T-helper 1 cell treated with Interleukin-12 subunit alpha and Interleukin-12 subunit beta and Interleukin-4 antibody, amounts not matched to agents 30 ng/mL and 1 ng/mL, for 36 hours (primary cell): ENCODE results near the gene PRR23E. TPM values are rescaled to one million over a fixed set of nuclear protein-coding genes. Genes with fewer than 3 reads are reported as not detected.

Source experiments
- intact Hi-C: fragments of 100-400 bp; cut with micrococcal nuclease; formaldehyde crosslinking; loops from one replicate; pipeline ENCODE4 v1.15.1; 2024
- total RNA-seq: library from RNA; stranded (reverse); gene quantifications from 2 replicates; pipeline ENCODE4 v1.2.3, GENCODE V29; 2022

Gene PRR23E
- total RNA-seq, 1 donor from 2014 or later: not detected

DNA sequence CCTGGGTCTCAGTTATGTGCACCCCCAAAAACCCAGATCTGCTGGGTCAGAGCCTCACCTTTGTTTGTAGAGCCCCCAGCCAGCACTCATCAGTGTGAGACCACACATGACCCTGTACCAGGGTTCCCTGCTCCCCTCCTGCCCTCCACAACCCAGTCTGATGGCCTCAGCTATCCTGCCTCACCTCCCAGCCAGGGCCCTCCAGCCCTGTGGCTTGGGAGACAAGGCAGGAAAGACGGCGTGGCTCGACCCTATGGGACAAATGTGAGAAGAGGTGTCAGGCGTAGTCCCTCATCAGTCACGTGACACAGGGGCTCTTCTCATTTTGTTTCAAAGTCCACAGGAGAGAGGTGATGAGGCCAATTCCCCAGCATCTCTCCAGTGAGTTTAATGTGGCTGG, 28.3 kb upstream of the PRR23E start:
- intact Hi-C loops: no loop called here

DNA sequence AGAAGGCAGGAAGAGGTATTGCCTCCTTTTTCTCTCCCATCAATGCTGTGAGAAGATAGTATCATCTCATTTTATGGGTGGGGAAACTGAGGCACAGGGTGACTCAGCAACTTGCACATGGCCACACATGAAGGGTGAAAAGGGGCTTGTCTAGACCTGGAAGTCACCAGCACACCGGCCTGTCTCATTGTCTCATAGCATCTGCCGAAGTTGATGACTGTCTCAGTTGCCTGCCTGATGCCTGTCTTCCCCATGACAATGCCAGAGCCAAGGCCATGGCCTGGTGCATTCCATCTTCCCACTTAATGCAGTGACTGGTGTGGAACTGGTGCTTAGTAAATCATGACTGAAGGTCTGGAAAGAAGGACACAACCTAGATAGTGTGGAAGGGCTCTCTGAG, 27.9 kb upstream of the PRR23E start:
- intact Hi-C loops: no loop called here

DNA sequence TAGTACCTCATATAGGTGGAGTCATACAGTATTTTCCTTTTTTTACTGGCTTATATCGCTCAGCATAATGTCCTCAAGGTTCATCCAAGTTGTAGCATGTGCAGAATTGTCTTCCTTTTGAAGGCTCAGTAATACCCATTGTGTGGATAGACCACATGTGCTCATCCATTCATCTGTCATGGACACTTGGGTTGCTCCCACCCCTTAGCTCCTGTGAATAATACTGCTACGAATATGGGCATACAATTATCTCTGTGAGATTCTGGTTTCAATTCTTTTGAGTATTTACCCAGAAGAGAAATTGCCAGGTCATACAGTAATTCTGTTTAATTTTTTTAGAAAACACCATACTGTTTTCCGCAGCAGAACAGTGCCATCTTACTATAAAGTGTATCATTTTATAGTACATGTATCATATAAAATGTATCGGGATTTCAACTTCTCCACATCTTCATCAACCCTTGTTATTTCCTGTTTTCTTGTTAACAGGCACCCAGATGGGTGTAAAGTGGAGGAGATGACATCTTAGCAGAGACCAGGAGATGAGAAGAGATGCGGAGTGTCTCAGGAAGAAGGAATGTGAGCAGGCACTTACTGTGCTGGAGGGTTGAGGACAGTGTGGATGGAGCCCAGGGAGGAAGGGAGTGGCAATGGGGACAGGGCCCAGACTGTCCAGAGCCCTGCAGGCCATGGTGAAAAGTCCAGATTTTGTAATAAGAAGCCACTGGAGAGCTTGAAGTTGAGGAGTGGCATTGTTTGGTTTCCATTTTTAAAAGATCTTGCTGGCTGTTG, 27.0 kb upstream of the PRR23E start:
- intact Hi-C loops: no loop called here

DNA sequence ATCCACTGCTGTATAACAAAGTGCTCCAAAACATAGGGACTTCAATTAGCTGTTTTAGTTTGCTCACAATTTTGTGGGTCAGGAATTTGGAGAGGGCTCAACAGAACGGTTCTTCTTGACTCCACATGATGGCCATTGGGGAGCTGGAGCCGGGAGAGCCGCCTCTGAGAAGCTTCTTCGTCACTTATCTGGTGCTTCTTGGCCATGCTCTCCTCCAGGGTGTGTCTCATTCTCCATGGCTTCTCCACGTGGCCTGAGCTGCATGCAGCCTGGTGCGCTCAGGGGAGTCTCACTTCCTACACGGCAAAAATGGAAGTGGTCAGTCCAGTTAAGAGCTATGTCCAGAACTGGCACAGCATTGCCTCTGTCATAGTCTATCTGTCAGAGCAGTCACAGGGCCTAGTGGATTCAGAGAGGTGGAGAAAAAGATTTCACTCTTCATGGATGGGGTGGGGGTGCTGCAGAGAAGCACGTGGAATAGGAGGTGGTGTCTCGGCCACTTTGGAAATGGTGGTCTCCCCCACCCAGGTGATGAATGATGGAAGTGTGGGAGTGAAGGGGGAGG, 26.3 kb upstream of the PRR23E start:
- intact Hi-C loops: no loop called here

DNA sequence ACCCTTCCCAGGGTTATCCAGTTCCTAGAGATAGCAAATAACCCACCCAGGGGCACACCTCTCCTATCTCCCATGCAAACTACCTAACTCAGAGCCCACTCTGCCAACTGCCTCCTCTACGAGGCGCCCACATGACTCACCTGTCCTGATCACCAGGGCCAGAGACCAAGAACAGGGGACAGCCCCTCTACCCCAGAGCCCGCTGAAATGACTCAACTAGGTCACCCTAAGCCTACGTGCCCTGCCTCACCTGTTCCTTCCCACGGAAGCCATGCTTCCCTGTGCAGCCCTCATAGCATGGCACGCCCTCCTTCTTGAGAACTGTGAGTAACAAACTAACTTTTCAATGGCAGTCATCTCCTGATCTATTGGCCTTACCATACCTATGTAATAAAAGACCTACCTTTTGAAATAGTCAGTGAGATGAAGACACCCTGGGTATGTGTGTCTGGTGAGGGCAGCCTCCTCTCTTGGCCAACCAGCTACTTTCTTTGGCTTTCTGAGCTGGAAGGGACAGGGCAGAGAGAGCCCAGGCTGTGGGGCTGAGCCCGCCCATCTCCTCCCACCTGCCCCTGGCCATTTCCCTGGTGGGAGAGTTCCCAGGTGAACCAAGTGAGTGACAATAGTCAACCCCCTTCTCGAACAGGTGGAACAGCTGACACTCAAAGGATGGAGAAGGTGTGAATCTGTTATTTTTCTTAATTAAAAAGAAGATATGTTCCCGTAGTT, 25.5 kb upstream of the PRR23E start:
- intact Hi-C loops: no loop called here

DNA sequence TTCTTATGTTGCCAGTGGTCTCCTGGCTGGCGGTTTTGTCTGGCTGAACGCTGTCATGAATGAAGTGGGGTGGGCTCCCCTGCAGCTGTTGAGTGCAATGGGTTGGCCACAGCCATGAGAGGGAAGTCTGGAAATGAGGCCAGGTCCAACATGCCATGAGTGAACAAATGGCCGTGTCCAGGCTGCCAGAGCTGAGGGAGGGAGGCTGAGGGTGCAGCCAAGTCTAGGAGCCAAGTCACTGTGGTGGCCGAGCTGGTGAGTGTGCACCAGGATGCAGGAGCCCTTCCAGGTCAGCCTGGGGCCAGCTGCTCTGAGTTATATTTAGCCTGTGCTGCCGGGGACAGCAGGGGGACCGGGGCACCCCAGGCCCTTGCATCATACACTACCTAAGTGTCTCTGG, 24.7 kb upstream of the PRR23E start:
- intact Hi-C loops: no loop called here

DNA sequence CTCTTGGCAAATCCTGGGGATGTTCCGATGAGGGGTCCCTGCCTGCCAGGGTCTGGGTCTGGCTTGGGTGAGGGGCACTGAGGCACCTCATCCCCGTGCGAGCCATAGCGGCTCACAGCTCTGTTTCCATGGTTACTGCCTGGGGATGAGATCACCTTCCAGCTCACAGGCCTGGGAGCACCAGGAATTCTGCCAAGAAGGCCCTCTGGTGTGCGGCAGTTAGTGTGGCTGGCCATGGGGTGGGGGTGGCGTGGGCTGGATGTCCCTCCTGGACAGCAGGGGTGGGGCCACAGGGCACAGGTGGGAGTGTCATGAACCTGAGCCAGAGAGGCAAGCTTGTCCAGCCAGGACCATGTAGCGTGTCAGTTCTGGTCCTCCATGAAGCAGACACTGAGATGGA, 22.1 kb upstream of the PRR23E start:
- intact Hi-C loops: no loop called here

DNA sequence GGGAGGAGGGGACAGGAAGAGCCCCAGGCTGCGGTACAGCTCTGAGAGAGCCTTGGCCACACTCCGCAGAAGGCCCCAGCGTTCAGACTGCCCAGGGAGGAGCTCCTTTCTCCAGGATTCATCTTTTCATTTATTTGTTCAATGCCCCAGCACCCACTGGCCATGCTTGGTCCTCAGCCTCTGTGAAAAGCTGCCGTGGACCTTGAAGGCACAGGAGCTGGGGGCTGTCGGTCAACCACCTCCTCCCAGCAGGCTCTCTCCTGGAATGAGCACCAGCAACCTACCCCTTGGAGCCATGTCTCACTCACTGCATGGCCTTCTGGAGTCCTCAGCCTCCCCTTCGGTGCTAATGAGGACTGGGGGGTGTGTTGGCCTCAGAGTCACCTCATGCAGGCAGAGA, 21.6 kb upstream of the PRR23E start:
- intact Hi-C loops: no loop called here

DNA sequence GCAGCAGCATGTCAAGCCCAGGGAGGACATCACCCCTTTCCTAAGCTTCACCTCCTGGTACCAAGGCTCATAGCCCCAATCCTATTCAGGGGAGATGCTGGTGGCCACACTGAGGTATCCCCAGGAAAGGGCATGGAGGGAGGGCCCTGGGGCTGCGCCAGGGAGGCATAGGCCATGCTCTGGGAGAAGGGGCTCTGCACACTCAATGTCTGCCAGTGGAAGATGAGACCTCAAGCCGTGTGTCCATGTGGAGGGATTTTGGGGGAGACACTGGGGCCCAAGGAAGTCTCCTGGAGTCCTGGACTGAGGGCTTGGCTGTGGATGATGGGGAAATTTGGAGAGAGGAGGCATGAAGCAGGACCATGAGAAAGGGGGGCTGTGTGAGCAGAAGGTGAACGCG, 21.2 kb upstream of the PRR23E start:
- intact Hi-C loops: no loop called here

DNA sequence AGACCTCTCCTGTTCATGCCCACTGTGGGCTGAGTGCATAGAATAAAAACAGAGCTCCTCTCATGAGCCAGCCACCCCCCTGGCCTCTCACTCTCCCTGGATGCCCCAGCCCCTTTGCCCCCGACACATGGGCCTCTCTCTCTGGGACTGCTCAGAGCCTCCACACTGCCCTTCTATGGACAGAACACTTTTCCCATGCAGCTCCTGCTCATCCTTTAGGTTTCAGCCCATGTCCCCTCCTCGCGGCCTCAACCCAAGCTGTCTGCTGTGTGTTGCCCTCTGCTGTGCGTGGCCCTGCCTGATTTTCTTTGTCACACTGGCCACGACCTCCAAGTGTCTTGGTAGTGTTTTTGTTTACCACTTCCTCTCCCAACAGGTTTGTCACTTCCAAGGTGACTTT, 20.7 kb upstream of the PRR23E start:
- intact Hi-C loops: no loop called here

DNA sequence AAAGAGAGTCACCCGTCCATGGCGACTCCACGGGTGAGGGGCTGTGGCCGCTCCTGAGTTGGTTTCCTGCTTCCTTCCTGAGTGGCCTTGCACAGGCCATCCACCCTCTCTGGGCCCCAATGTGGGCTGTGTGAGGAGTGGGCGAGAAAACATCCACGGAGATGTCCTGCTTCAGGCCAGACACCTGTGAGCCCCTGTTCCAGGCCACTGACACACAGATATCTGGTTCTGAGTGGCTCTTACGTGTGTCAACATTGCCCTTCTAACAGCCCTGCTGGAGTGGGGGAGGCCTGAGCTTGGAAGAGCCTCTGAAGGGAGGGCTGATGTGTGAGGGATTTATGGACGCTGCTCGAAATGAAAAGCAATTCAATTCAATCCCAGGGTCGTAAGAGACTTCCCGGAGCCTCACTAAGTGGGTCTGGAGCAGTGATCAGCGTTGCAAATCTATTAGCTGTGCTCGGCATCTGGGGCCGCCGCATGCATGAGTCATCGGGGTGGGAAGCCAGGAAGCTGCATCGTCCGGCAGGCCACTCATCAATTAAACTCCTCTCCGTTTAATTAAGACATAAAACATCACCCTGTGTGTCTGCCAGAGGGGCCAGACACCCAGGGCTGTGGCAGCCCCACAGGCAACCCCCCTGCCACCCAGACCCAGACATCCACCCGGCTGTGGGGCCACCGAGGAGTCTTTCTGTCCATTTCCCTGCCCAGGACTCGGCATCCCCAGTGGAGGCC, 20.0 kb upstream of the PRR23E start:
- intact Hi-C loops: no loop called here

DNA sequence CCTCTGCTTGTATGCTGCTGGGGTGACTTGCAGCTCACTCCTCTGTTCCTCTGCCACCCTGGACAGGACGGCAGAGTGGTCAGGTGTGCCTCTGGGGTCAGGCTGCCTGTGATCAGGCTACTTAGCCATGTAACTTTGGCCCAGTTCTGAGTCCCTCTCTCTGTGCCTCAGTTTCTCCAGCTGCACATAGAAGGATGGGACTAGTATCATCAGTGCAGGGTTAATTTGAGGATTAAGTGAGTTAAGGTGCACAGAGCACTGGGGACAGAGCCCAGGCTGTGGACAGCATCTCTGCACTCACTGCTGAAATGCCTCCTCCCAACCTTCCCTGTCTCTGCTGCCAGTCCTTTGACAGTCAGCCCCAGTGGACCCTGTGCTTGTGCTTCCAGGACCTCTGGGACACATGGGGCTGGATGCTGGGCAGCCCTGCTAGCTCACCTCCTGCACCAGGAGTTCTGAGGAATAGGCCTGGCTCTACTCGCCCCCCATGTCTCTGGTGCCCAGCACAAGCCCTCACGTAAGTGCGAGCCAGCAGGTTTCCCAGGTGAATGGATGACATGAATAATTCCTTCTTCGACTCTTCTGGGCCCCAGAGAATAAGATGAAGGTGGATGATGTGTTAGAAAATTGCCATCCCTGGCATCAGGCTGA, 19.3 kb upstream of the PRR23E start:
- intact Hi-C loops: no loop called here

DNA sequence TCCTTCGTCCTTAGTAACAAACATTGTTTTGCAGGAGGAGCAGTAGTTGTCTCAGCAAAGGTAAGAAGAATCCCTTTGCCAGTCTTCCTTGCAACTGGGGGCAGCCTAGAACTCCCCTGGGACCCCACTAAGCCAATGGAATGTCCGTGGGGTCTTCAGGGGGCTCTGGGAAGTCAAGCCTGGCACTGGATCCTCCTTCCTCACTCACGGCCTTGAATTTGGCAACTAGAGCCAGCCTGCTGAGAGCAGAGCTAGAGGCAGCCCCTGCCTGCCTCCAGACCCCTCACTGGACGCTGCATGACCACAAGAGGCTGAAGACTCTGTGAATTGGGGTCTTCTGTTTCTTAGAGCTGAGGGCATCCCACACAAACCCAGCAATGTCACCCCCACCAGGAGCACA, 18.6 kb upstream of the PRR23E start:
- intact Hi-C loops: no loop called here

DNA sequence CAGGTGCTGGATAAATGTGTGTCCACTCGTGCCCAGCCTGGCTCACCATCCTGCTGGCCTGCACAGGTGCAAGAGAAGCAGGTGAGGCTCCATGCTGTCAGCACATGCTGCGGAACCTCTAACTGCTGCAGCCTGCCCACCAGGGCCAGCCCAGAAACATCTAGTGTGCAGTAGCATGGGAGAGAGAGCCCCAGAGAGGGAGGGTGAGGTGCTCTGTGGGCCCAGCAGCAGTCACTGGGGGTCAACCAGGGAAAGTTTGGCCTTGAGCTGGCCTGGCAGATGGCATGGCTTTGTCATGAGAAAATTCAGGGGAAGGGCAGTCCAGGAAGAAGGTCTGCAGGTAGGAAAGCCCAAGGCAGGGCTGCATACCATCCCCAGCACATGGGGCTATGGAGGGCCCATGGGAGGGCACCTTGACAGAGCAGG, 18.2 kb upstream of the PRR23E start:
- intact Hi-C loops: no loop called here

DNA sequence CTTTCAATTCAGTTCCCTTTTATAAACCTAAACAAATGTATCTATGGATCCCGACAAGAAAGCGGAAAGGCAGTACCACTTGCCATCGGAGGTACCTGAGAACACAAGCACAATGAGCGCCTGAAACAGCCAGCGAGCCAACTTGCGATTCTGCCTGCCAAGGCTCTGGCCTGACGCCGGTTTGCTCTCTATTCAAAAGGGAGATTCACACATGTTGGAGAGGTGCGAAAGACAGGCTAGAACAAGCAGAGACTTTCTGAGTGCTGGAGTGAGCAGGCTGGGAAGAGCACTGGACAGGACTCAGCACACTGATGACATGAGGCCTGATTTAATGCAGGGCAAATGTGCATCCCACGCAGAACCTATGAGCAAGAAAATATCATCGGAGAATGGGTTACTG, 17.7 kb upstream of the PRR23E start:
- intact Hi-C loops: no loop called here

DNA sequence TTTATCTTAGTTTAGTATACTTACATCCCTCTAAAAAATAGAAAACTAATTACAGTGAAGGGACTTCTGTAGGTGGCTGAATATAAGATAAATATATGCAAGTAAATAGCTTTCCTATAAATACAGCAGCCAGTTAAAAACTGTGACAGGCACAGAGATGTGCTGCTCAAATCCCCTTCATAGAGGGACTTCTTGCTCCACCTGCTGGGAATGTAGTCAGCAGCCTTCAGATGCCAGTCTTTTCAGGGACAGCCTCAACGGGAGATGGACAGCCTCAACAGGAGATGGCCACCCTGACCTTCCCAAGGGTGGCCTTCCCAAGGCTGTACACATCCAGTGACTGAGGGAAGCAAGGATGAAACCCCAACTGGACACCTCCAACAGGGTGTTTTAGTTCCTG, 15.7 kb upstream of the PRR23E start:
- intact Hi-C loops: no loop called here

DNA sequence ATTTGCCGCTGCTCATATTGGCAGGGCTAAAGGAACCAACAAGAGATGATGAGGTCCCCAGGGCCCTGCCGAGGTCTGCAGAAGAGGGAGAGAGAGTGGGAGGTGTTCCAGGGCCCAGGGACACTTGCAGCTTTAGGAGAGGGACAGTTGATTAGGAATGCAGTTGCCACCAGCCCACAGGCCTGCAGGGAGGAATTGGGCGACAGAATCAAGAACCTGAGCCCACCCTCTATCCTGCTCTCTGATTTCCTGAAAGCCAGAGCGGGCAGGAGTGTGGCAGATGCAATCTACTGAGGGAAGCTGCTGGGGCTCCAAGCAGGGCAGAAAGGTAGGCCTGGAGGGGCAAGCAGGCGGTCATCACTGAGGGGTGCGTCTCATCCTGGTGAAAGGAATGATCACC, 12.1 kb upstream of the PRR23E start:
- intact Hi-C loops: no loop called here

DNA sequence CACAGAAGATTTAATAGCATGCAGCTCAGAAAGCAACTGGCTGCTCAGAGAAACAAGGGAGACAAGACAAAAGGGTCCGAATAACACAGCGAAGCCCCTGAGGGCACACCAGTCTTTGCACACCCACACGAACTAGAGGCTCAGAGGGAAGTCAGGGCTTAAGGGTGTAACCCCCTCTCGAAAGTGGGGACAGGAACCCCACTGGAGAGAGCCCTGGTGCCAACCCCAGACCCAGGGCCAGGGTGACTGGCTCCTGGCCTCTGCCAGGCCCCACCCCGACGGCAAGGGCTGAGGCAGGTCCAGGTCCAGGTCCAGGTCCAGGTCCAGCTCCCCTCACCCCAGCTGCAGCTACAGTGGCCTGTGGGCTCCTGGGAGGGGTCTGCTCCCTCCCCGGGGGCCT, 10.5 kb upstream of the PRR23E start:
- intact Hi-C loops: no loop called here

DNA sequence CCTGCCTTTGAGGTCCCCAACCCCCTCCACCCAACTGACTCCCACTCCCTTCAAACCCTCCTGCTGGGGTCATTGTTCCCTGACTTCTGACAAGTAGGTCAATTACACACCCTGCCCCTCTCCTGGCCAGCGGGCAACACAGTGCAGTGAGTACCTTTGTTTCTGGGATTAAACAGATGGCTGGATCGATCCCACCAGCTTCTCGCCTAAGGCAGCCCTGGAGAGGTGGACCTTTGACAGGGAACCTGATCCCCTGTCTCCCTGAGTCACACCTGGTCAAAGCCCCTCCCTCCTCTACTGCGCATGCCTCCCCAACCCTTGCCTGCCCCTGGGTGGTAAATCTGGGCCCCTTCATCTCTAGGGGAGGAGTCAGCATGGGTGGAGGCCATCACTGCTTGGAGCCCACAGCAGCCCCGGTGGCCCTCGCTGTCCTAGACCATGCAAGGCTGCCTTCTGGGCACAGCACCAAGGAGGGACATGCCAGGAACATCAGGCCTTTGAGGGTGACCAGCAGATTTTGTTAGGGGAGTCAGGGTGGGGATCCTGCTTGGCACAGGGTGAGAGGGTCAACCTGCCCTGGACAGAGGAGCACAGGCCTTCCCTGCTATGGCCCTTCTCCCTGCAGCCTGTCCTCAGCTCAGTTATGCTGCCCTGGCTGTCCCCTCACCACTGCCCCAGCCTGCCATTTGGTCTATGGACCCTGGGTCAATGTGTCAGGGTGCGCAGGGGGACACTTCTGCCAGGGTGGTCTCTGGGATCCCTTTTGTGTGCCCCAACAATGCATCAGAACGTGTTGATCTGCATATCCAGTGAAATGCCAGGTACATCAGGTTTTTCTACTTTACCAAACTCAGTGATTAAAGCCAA, 9.8 kb upstream of the PRR23E start:
- intact Hi-C loops: no loop called here
